SK-N-SH (cell line): ENCODE results near the gene CADPS2. TPM values are rescaled to one million over a fixed set of nuclear protein-coding genes. Genes with fewer than 3 reads are reported as not detected.
"Not testable (repeated sequence)": the region's sequence is repeated elsewhere in the genome, so short reads cannot be mapped to it uniquely, and the experiment has no call there.

ENCODE experiments used
- CTCF ChIA-PET: fragments of 300-600, 350-600 bp; formaldehyde crosslinking; extraction: SDS; loops from one replicate; lab custom pipeline; 2021; lab: Yijun Ruan, JAX
- POLR2A ChIA-PET: fragments of 350-600 bp; sonication (Branson Sonifier 250); formaldehyde crosslinking; extraction: SDS; loops from one replicate; lab custom pipeline; 2020; ENCODE audit warnings: antibody characterized with exemption, inconsistent platforms; lab: Yijun Ruan, JAX
- DNase-seq: peaks from one replicate; pipeline ENCODE4 v3.0.0; 2012
- H2AFZ ChIP-seq: fragments of 200-600 bp; sonication (generic); 2 replicates; pipeline ENCODE4 v1.8.1; 2016; ENCODE audit warnings: antibody characterized with exemption, mild to moderate bottlenecking, low read depth
- H3F3A ChIP-seq: fragments of 200-600 bp; sonication (generic); replicated peaks from 2 replicates; pipeline ENCODE3; 2016; ENCODE audit warnings: antibody characterized with exemption, mild to moderate bottlenecking; ENCODE audit not compliant: insufficient read depth
- H3K27ac ChIP-seq, 2 experiments: fragments of 200-500 bp in 1 of 2; fragments of 200-600 bp in 1 of 2; sonication (Bioruptor generic) in 1 of 2; sonication (generic), shearing (Covaris generic) in 1 of 2; 2 replicates each; pipeline versions ENCODE4 v1.5.1 to v1.6.1; 2014 to 2016; ENCODE audit warnings: low read depth in 2 of 2, inconsistent platforms in 1 of 2, low read length in 1 of 2, mild to moderate bottlenecking in 1 of 2, mixed read lengths in 1 of 2
- H3K27me3 ChIP-seq: fragments of 200-600 bp; sonication (generic), shearing (Covaris generic); 2 replicates; pipeline ENCODE4 v1.6.1; 2016; ENCODE audit warnings: mixed run types; ENCODE audit not compliant: insufficient read depth
- H3K36me3 ChIP-seq, 2 experiments: fragments of 200-500 bp in 1 of 2; fragments of 200-600 bp in 1 of 2; sonication (Bioruptor generic) in 1 of 2; sonication (generic) in 1 of 2; replicated peaks in 1 of 2; 2 replicates each; pipeline versions ENCODE3 to v1.5.1; 2014 to 2016; ENCODE audit warnings: low read length in 1 of 2, mild to moderate bottlenecking in 1 of 2; ENCODE audit not compliant: insufficient read depth in 2 of 2, control insufficient read depth in 1 of 2
- H3K4me1 ChIP-seq, 2 experiments: fragments of 200-500 bp in 1 of 2; fragments of 200-600 bp in 1 of 2; sonication (Bioruptor generic) in 1 of 2; sonication (generic), shearing (Covaris generic) in 1 of 2; 2 replicates each; pipeline versions ENCODE4 v1.5.1 to v1.6.1; 2014 to 2016; ENCODE audit warnings: low read depth in 1 of 2, low read length in 1 of 2, mixed run types in 1 of 2; ENCODE audit not compliant: insufficient read depth in 2 of 2, control insufficient read depth in 1 of 2
- H3K4me2 ChIP-seq: fragments of 200-600 bp; sonication (generic), shearing (Covaris generic); 2 replicates; pipeline ENCODE4 v1.6.1; 2017; ENCODE audit warnings: mixed run types
- H3K4me3 ChIP-seq, 2 experiments: fragments of 200-500 bp in 1 of 2; fragments of 200-600 bp in 1 of 2; sonication (Bioruptor generic) in 1 of 2; sonication (generic), shearing (Covaris generic) in 1 of 2; 2 replicates each; pipeline versions ENCODE4 v1.5.1 to v1.8.1; 2014 to 2016; ENCODE audit warnings: low read depth in 2 of 2, inconsistent platforms in 1 of 2, low read length in 1 of 2, mild to moderate bottlenecking in 1 of 2, mixed read lengths in 1 of 2, moderate library complexity in 1 of 2
- H3K79me2 ChIP-seq: fragments of 200-600 bp; sonication (generic); 2 replicates; pipeline ENCODE4 v1.8.1; 2017; ENCODE audit warnings: mild to moderate bottlenecking; ENCODE audit not compliant: insufficient read depth
- H3K9ac ChIP-seq: fragments of 200-600 bp; sonication (generic); 2 replicates; pipeline ENCODE4 v1.6.1; 2017; ENCODE audit warnings: mixed run types
- H3K9me2 ChIP-seq: fragments of 200-600 bp; sonication (generic); 2 replicates; pipeline ENCODE4 v1.6.1; 2017; ENCODE audit warnings: mixed run types
- H3K9me3 ChIP-seq: fragments of 200-600 bp; sonication (generic); 2 replicates; pipeline ENCODE4 v1.6.1; 2017; ENCODE audit warnings: mixed run types, mild to moderate bottlenecking, moderate library complexity
- H4K20me1 ChIP-seq: fragments of 200-600 bp; sonication (generic); 2 replicates; pipeline ENCODE4 v1.6.1; 2017; ENCODE audit warnings: mild to moderate bottlenecking, mixed run types; ENCODE audit not compliant: insufficient read depth
- CTCF ChIP-seq: fragments of 200-600 bp; sonication (generic); IDR thresholded peaks from 2 replicates; pipeline ENCODE4 v1.6.1; 2017; ENCODE audit warnings: antibody characterized with exemption, mild to moderate bottlenecking, moderate library complexity
- MEF2A ChIP-seq: IDR thresholded peaks from 2 replicates; pipeline ENCODE4 v1.4.0; 2012; ENCODE audit warnings: low read depth, borderline replicate concordance
- MXI1 ChIP-seq: IDR thresholded peaks from 2 replicates; pipeline ENCODE4 v1.6.1; 2012; ENCODE audit warnings: mild to moderate bottlenecking, low read depth, low read length, improper control_type of control experiment
- PBX3 ChIP-seq: IDR thresholded peaks from 2 replicates; pipeline ENCODE4; 2012
- POLR2AphosphoS5 ChIP-seq: IDR thresholded peaks from 2 replicates; pipeline ENCODE4 v1.6.1; 2012; ENCODE audit warnings: low read depth, low read length
- TCF12 ChIP-seq: IDR thresholded peaks from 2 replicates; pipeline ENCODE4 v1.4.0; 2012
- USF2 ChIP-seq: fragments of 150-350 bp; IDR thresholded peaks from 2 replicates; pipeline ENCODE4 v1.6.1; 2017; ENCODE audit warnings: antibody characterized with exemption, low read length, low read depth, borderline replicate concordance
- ZBTB33 ChIP-seq: IDR thresholded peaks from 2 replicates; pipeline ENCODE4 v1.4.0; 2012; ENCODE audit warnings: low read depth, borderline replicate concordance
- WGBS: methylation state at CpG from one replicate; pipeline ENCODE4 v1.1.6; 2017; ENCODE audit warnings: low lambda C conversion rate; 5-methylcytosine and 5-hydroxymethylcytosine counted together
- polyA plus RNA-seq, 3 experiments: library from polyadenylated mRNA; depleted of rRNA; stranded (reverse); fragments of >200 nt; gene quantifications; 2 replicates each; pipeline ENCODE4 v1.2.3, GENCODE V29; 2012

Gene CADPS2
- polyA plus RNA-seq, 1 of the 3 experiments (the other 2 are of a cell fraction) = 0.05 TPM

- TF ChIP-seq POLR2AphosphoS5 (no peak), USF2 (no peak), PBX3 (no peak), MEF2A (no peak), ZBTB33 (no peak), CTCF (no peak), TCF12 (no peak), MXI1 (no peak)
- H3K9me2 ChIP-seq = no peaks in the 10 kb centered on the region
- 5% methylated on average over 1 of the region's 1 CpG for WGBS
- H3K4me1 ChIP-seq = peaks cover 0 to 6% of the 10 kb centered on the region in 2 experiments; a peak in 1 of 4 replicates
- no peaks in the 10 kb centered on the region for H3F3A ChIP-seq
- no peaks in the 10 kb centered on the region for H4K20me1 ChIP-seq
- H2AFZ ChIP-seq = no peak overlapping the region
- H3K79me2 ChIP-seq = no peaks in the 10 kb centered on the region
- no peak overlapping the region for H3K9ac ChIP-seq
- H3K27me3 ChIP-seq = no peaks in the 10 kb centered on the region
- no peak for DNase-seq
- no peaks in the 10 kb centered on the region for H3K9me3 ChIP-seq
- H3K36me3 ChIP-seq = no peaks in the 10 kb centered on the region
- H3K27ac ChIP-seq = no peak overlapping the region
- CTCF ChIA-PET = interaction anchor here (1.9 kb wide), 1 partner anchor 9 kb away, joined by 5 read pairs; no protein-coding TSS in a partner anchor
- no peak overlapping the region for H3K4me3 ChIP-seq
- POLR2A ChIA-PET = no interaction called here
- H3K4me2 ChIP-seq = no peak overlapping the region
Observed at GRCh38 chr7:122842971-122843370, 43.3 kb downstream of the CADPS2 start.

- WGBS = 1% methylated on average over 2 of the region's 2 CpGs
- H3K9me2 ChIP-seq, POLR2A ChIA-PET, H3K4me1 ChIP-seq, H3F3A ChIP-seq, H3K79me2 ChIP-seq, H3K27me3 ChIP-seq, H3K4me2 ChIP-seq, H3K9me3 ChIP-seq, H3K9ac ChIP-seq, H3K27ac ChIP-seq, DNase-seq, H3K4me3 ChIP-seq, H3K36me3 ChIP-seq, H2AFZ ChIP-seq, H4K20me1 ChIP-seq, CTCF ChIA-PET: not testable (repeated sequence)
Observed at GRCh38 chr7:122836286-122836685, 50.0 kb downstream of the CADPS2 start.

GRCh38 chr7:122834571-122834942 is 51.7 kb downstream of the CADPS2 start:
- H2AFZ ChIP-seq, H3K79me2 ChIP-seq, H3K9ac ChIP-seq, H3K4me1 ChIP-seq, POLR2A ChIA-PET, DNase-seq, H3K27ac ChIP-seq, CTCF ChIA-PET, H3F3A ChIP-seq, H3K9me2 ChIP-seq, H3K9me3 ChIP-seq, H3K27me3 ChIP-seq, H4K20me1 ChIP-seq, H3K36me3 ChIP-seq: not testable (repeated sequence)
- H3K4me3 ChIP-seq = peak overlapping the region; percentile 9 to 24; a peak in 2 of 4 replicates
- 3% methylated on average over 9 of the region's 9 CpGs for WGBS
- H3K4me2 ChIP-seq = peak overlapping the region; percentile 56; the same call in 1 of the 2 replicates
